Ishikawa (cell line): Measurements from ENCODE around the gene SSBP3.

Experiments
- REST ChIP-seq: IDR thresholded peaks from 2 replicates; pipeline ENCODE4 v1.6.1; 2012; ENCODE audit warnings: low read depth, mild to moderate bottlenecking
- TCF12 ChIP-seq: IDR thresholded peaks from 2 replicates; pipeline ENCODE4 v1.6.1; 2012; ENCODE audit warnings: low read depth

GRCh38 chr1:54272772-54273091 is 133.5 kb downstream of the SSBP3 start:
- TF ChIP-seq REST (no peak), TCF12 (no peak)
